ENCODE data around the gene TSPAN13.

The TSPAN13 gene

GRCh38 chr7:16773326-16773725, 19.8 kb downstream of the TSPAN13 start:
- no peaks in the 10 kb centered on the region for H3K4me1 ChIP-seq
- no peak for TF ChIP-seq CTCF (IDR thresholded peaks at IDR 0.05; ENCODE audit: low read depth, low read length)
- H3K9me3 ChIP-seq, result no peaks in the 10 kb centered on the region
- DNase-seq, result no peak
- H3K4me3 ChIP-seq (ENCODE audit: low read depth, low read length), result no peak overlapping the region
- H3K27me3 ChIP-seq, result no peaks in the 10 kb centered on the region
- H3K36me3 ChIP-seq, result no peaks in the 10 kb centered on the region

- no peak for DNase-seq
- Histone ChIP-seq H3K36me3 (no peaks in the 10 kb centered on the region), H3K9me3 (no peaks in the 10 kb centered on the region), H3K4me1 (no peaks in the 10 kb centered on the region), H3K27me3 (no peaks in the 10 kb centered on the region), H3K4me3 (ENCODE audit: low read depth, low read length) (no peak overlapping the region)
- no peak for TF ChIP-seq CTCF (IDR thresholded peaks at IDR 0.05; ENCODE audit: low read depth, low read length)
Observed at GRCh38 chr7:16773884-16774283, 20.3 kb downstream of the TSPAN13 start.

GRCh38 chr7:16774294-16774693, 20.7 kb downstream of the TSPAN13 start:
- Histone ChIP-seq H3K27me3 (no peaks in the 10 kb centered on the region), H3K4me3 (ENCODE audit: low read depth, low read length) (no peak overlapping the region), H3K9me3 (no peaks in the 10 kb centered on the region), H3K4me1 (no peaks in the 10 kb centered on the region), H3K36me3 (no peaks in the 10 kb centered on the region)
- TF ChIP-seq CTCF (IDR thresholded peaks at IDR 0.05; ENCODE audit: low read depth, low read length), result no peak
- DNase-seq, result no peak

- DNase-seq, result no peak
- no peak for TF ChIP-seq CTCF (IDR thresholded peaks at IDR 0.05; ENCODE audit: low read depth, low read length)
- Histone ChIP-seq H3K36me3 (no peaks in the 10 kb centered on the region), H3K4me1 (no peaks in the 10 kb centered on the region), H3K4me3 (ENCODE audit: low read depth, low read length) (no peak overlapping the region), H3K27me3 (no peaks in the 10 kb centered on the region), H3K9me3 (no peaks in the 10 kb centered on the region)
Observed at GRCh38 chr7:16774986-16775385, 21.4 kb downstream of the TSPAN13 start.

GRCh38 chr7:16776053-16776452, 22.5 kb downstream of the TSPAN13 start:
- H3K4me3 ChIP-seq (ENCODE audit: low read depth, low read length), result no peak overlapping the region
- H3K36me3 ChIP-seq, result no peaks in the 10 kb centered on the region
- DNase-seq, result no peak
- H3K4me1 ChIP-seq, result no peaks in the 10 kb centered on the region
- no peaks in the 10 kb centered on the region for H3K27me3 ChIP-seq
- TF ChIP-seq CTCF (IDR thresholded peaks at IDR 0.05; ENCODE audit: low read depth, low read length), result no peak
- no peaks in the 10 kb centered on the region for H3K9me3 ChIP-seq

GRCh38 chr7:16778476-16778875, 24.9 kb downstream of the TSPAN13 start:
- DNase-seq, result no peak
- Histone ChIP-seq H3K36me3 (no peaks in the 10 kb centered on the region), H3K4me1 (no peaks in the 10 kb centered on the region), H3K9me3 (no peaks in the 10 kb centered on the region), H3K4me3 (ENCODE audit: low read depth, low read length) (no peak overlapping the region), H3K27me3 (no peaks in the 10 kb centered on the region)
- no peak for TF ChIP-seq CTCF (IDR thresholded peaks at IDR 0.05; ENCODE audit: low read depth, low read length)

Measured in BE2C (cell line).